CD4-positive, alpha-beta T cell (primary cell): ENCODE data around the gene ATP8B2. TPM values are rescaled to one million over a fixed set of nuclear protein-coding genes. Genes with fewer than 3 reads are reported as not detected.

ENCODE experiments used
- ATAC-seq: fragments of 200-7000 bp; cut with Tn5 transposase; one replicate; pipeline ENCODE4 v1.10.0; 2022; ENCODE audit warnings: mild to moderate bottlenecking; ENCODE audit not compliant: poor library complexity
- CTCF ChIA-PET: fragments of 350-600 bp; sonication (Branson Sonifier 250); formaldehyde crosslinking; loops from one replicate; lab custom pipeline; 2021; ENCODE audit warnings: antibody characterized with exemption, inconsistent platforms; lab: Charles Lee
- POLR2A ChIA-PET: fragments of 350-600 bp; sonication (Branson Sonifier 250); formaldehyde crosslinking; loops from one replicate; lab custom pipeline; 2021; ENCODE audit warnings: antibody characterized with exemption, inconsistent platforms; lab: Charles Lee
- DNase-seq, 14 experiments: peaks; one replicate each; pipeline ENCODE4 v3.0.0-alpha.2; 2013 to 2020; ENCODE audit warnings: mixed read lengths in 2 of 14
- H3K27ac ChIP-seq, 2 donors: one replicate each; pipeline versions ENCODE4 v1.5.1 to v1.7.0; 2013; ENCODE audit warnings: low read length in 2 of 2, low read depth in 1 of 2, mild to moderate bottlenecking in 1 of 2
- H3K27me3 ChIP-seq, 2 experiments: 1 replicate in 1 of 2; 2 replicates in 1 of 2; pipeline versions ENCODE4 v1.6.1 to v1.7.0; 2013; ENCODE audit warnings: low read length in 2 of 2, control low read depth in 1 of 2, mild to moderate bottlenecking in 1 of 2, moderate library complexity in 1 of 2; ENCODE audit not compliant: insufficient read depth in 2 of 2, control insufficient read depth in 1 of 2
- H3K36me3 ChIP-seq: one replicate; pipeline ENCODE4 v1.6.1; 2013; ENCODE audit warnings: low read length, control low read depth; ENCODE audit not compliant: insufficient read depth
- H3K4me1 ChIP-seq: one replicate; pipeline ENCODE4 v1.6.1; 2013; ENCODE audit warnings: low read length, control low read depth; ENCODE audit not compliant: insufficient read depth
- H3K4me3 ChIP-seq: one replicate; pipeline ENCODE4 v1.5.1; 2013; ENCODE audit warnings: mild to moderate bottlenecking, low read length, moderate library complexity
- H3K9me3 ChIP-seq, 2 experiments: 1 replicate in 1 of 2; 2 replicates in 1 of 2; pipeline versions ENCODE4 v1.6.1 to v1.7.0; 2013; ENCODE audit warnings: low read length in 2 of 2, mild to moderate bottlenecking in 2 of 2, control low read depth in 1 of 2, moderate library complexity in 1 of 2; ENCODE audit not compliant: control insufficient read depth in 1 of 2, insufficient read depth in 1 of 2
- H3K27ac Mint-ChIP-seq: one replicate; pipeline ENCODE4 v1.8.0; 2020; ENCODE audit warnings: mixed read lengths
- H3K27me3 Mint-ChIP-seq: one replicate; pipeline ENCODE4 v1.8.0; 2021; ENCODE audit warnings: mixed read lengths
- H3K36me3 Mint-ChIP-seq: one replicate; pipeline ENCODE4 v1.8.0; 2021; ENCODE audit warnings: low read depth, mixed read lengths
- H3K4me1 Mint-ChIP-seq: one replicate; pipeline ENCODE4 v1.8.0; 2021; ENCODE audit warnings: low read depth, mixed read lengths
- H3K4me3 Mint-ChIP-seq: one replicate; pipeline ENCODE4 v1.8.0; 2020; ENCODE audit warnings: mild to moderate bottlenecking, mixed read lengths
- H3K9me3 Mint-ChIP-seq: one replicate; pipeline ENCODE4 v1.8.0; 2020; ENCODE audit warnings: mixed read lengths
- intact Hi-C, 2 experiments: fragments of 100-400 bp; cut with DNase I in 1 of 2; cut with micrococcal nuclease in 1 of 2; formaldehyde crosslinking; loops; one replicate each; pipeline versions ENCODE4 v1.15.1 to v1.9.0; 2023 to 2025; cut with DNase I, micrococcal nuclease
- total RNA-seq, 174 experiments: library from RNA in 2 of 174; stranded (reverse) in 2 of 174; gene quantifications; one replicate each; pipeline ENCODE4 v1.2.3 and lab custom pipeline; 2021 to 2026
- TF ChIP-seq, protein P1 (sequence below): fragments of 200-600 bp; IDR thresholded peaks from one replicate; pipeline ENCODE4 v1.8.0; 2022; ENCODE audit warnings: antibody characterized with exemption, mild to moderate bottlenecking

Gene ATP8B2
- total RNA-seq, 2 experiments from 2014 or later, result 72.7 to 80.7 TPM

- H3K27me3 Mint-ChIP-seq, result no peaks in the 10 kb centered on the region
- no peak for DNase-seq
- intact Hi-C loops, result no loop called here
- H3K27ac Mint-ChIP-seq, result peak overlapping the region; percentile 73
- no peaks in the 10 kb centered on the region for H3K27me3 ChIP-seq
- H3K4me1 Mint-ChIP-seq, result peaks cover 66% of the 10 kb centered on the region
- TF ChIP-seq, protein P1, sequence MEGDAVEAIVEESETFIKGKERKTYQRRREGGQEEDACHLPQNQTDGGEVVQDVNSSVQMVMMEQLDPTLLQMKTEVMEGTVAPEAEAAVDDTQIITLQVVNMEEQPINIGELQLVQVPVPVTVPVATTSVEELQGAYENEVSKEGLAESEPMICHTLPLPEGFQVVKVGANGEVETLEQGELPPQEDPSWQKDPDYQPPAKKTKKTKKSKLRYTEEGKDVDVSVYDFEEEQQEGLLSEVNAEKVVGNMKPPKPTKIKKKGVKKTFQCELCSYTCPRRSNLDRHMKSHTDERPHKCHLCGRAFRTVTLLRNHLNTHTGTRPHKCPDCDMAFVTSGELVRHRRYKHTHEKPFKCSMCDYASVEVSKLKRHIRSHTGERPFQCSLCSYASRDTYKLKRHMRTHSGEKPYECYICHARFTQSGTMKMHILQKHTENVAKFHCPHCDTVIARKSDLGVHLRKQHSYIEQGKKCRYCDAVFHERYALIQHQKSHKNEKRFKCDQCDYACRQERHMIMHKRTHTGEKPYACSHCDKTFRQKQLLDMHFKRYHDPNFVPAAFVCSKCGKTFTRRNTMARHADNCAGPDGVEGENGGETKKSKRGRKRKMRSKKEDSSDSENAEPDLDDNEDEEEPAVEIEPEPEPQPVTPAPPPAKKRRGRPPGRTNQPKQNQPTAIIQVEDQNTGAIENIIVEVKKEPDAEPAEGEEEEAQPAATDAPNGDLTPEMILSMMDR, result no peak
- H3K4me1 ChIP-seq, result peaks cover 78% of the 10 kb centered on the region
- no peaks in the 10 kb centered on the region for H3K9me3 Mint-ChIP-seq
- peaks cover 64% of the 10 kb centered on the region for H3K36me3 ChIP-seq
- ATAC-seq, result no peak
- no peaks in the 10 kb centered on the region for H3K9me3 ChIP-seq
- peaks cover 76% of the 10 kb centered on the region for H3K36me3 Mint-ChIP-seq
- H3K27ac ChIP-seq, result peak overlapping the region in 1 of 2 donors; percentile 25
- ChIA-PET CTCF (interaction anchor here (2.5 kb wide), 1 partner anchor 14 kb away, joined by 10 read pairs; no protein-coding TSS in a partner anchor), POLR2A (interaction anchor here (1.0 kb wide), 1 partner anchor 9 kb away, joined by 3 read pairs; no protein-coding TSS in a partner anchor)
- H3K4me3 ChIP-seq, result no peak overlapping the region
- no peak overlapping the region for H3K4me3 Mint-ChIP-seq
These were observed 23.8 kb downstream of the ATP8B2 start for GRCh38 chr1:154349121-154349520.

DNA sequence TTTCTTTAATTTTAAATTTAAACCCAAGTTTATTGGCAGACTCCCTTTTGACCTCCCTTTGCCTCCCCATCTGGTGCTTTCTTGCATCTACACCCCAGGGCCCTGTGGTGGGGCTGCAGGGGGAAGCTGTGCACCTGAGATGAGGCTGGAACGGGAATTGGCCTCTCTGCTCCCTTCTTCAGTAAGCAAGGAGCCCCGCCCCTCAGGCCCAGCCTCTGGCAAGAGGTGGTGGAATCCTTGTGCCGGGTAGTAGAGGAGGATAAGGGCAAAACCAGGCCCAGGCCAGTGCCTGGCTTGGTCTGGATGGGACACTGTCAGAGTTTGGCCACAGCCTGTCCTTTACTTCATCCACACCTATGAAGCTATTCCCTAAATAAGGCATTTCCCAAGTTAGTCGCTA is 25.1 kb downstream of the ATP8B2 start:
- ChIA-PET CTCF (interaction anchor here (1.1 to 2.5 kb wide), 4 partner anchors 15 to 129 kb away, joined by 3 to 10 read pairs (median 4); no protein-coding TSS in a partner anchor), POLR2A (interaction anchor here (0.7 to 1.5 kb wide), 5 partner anchors 11 to 60 kb away, joined by 3 to 6 read pairs (median 4); no protein-coding TSS in a partner anchor)
- Histone ChIP-seq H3K27me3 (no peaks in the 10 kb centered on the region), H3K9me3 (no peaks in the 10 kb centered on the region), H3K36me3 (peaks cover 52% of the 10 kb centered on the region), H3K4me1 (peaks cover 67% of the 10 kb centered on the region), H3K27ac (peak overlapping the region in 1 of 2 donors; percentile 38), H3K4me3 (no peak overlapping the region)
- Mint-ChIP-seq H3K4me1 (peaks cover 60% of the 10 kb centered on the region), H3K9me3 (no peaks in the 10 kb centered on the region), H3K36me3 (peaks cover 64% of the 10 kb centered on the region), H3K27me3 (no peaks in the 10 kb centered on the region), H3K4me3 (no peak overlapping the region), H3K27ac (peak overlapping the region; percentile 73)
- intact Hi-C loops, result no loop called here
- ATAC-seq, result no peak
- TF ChIP-seq, protein P1, result no peak
- DNase-seq, result no peak

GRCh38 chr1:154351363-154352068 is 26.2 kb downstream of the ATP8B2 start:
- H3K4me1 ChIP-seq, result peaks cover 55% of the 10 kb centered on the region
- ChIA-PET POLR2A (interaction anchor here (0.8 to 3.4 kb wide), 11 partner anchors 9 to 132 kb away, joined by 3 to 28 read pairs (median 4); a partner anchor contains a TSS), CTCF (interaction anchor here (1.4 to 2.5 kb wide), 4 partner anchors 16 to 112 kb away, joined by 4 to 10 read pairs (median 6); no protein-coding TSS in a partner anchor)
- peak overlapping the region; percentile 73 for H3K27ac Mint-ChIP-seq
- ATAC-seq, result no peak
- H3K36me3 Mint-ChIP-seq, result peaks cover 52% of the 10 kb centered on the region
- no peak for DNase-seq
- peak overlapping the region in 1 of 2 donors; percentile 21 for H3K27ac ChIP-seq
- no peaks in the 10 kb centered on the region for H3K27me3 ChIP-seq
- H3K36me3 ChIP-seq, result peaks cover 41% of the 10 kb centered on the region
- no peaks in the 10 kb centered on the region for H3K9me3 Mint-ChIP-seq
- TF ChIP-seq, protein P1, result no peak
- no peak overlapping the region for H3K4me3 ChIP-seq
- peaks cover 58% of the 10 kb centered on the region for H3K4me1 Mint-ChIP-seq
- no peaks in the 10 kb centered on the region for H3K9me3 ChIP-seq
- H3K4me3 Mint-ChIP-seq, result peak overlapping the region; percentile 76
- intact Hi-C loops, result loop anchor here (2.0 kb wide), 1 partner anchor 53 kb away; the partner anchor contains the start of gene IL6R (in 2 of the 2)
- no peaks in the 10 kb centered on the region for H3K27me3 Mint-ChIP-seq
